ENCODE measurements around the gene ASMT. TPM values are rescaled to one million over a fixed set of nuclear protein-coding genes. Genes with fewer than 3 reads are reported as not detected.
A peak's percentile ranks its signal among the peaks of the same experiment; 100 is the strongest.

ASMT gene
- total and polyA plus RNA-seq, 2 donors (not counting 1 experiment from before 2014, with no cell fraction given): not detected

DNA sequence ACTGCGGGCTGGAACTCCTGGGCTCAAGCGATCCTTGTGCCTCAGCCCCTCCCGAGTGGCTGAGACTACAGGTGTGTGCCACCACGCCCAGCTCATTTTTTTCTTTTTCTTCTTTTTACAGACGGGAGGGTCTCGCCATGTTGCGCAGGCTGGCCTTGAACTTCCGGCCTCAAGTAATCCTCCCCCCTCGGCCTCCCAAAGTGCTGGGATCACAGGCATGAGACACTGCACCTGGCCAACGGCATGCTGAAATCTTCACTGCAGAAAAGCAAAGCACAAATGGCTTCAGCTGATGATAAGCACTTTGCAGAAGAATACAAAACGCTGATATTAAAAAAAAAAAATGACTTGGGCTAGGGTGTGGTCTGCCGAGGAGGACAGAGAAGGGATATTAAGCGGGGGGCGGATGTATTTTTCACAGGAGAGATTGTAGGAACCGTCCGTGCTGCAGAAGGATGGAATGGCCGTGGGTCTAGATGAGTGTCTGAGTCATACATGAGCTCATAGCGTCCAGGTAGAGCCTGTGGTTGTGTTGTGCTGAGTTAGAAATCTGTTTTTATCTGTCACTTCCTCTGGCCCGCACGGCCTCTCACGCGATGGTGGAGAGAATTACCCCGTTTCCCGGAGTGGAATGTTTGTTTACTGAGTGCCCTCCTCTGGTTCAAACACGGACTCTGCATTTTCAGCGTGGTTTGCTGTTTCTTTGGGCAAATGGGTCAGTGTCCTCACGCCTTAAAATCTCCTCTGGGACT is 32.0 kb upstream of the ASMT start:
- H3K9me3 ChIP-seq (ENCODE audit: control insufficient read depth, insufficient read depth, low read depth, low read length): no peaks in the 10 kb centered on the region
- H3K9ac ChIP-seq (ENCODE audit: insufficient read depth, low read length): no peak overlapping the region
- H2AFZ ChIP-seq (ENCODE audit: low read length): no peak overlapping the region
- no peaks in the 10 kb centered on the region for H3K79me2 ChIP-seq (ENCODE audit: control insufficient read depth, insufficient read depth, low read length)
- H3K27ac ChIP-seq (ENCODE audit: insufficient read depth, low read length): no peak overlapping the region
- H3K36me3 ChIP-seq (ENCODE audit: control insufficient read depth, insufficient read depth, low read length): no peaks in the 10 kb centered on the region
- no peaks in the 10 kb centered on the region for H4K20me1 ChIP-seq (ENCODE audit: control insufficient read depth, extremely low read depth, insufficient read depth, low read length)
- no peaks in the 10 kb centered on the region for H3K27me3 ChIP-seq (ENCODE audit: control insufficient read depth, insufficient read depth, low read length)
- no peaks in the 10 kb centered on the region for H3K4me1 ChIP-seq (ENCODE audit: control insufficient read depth, extremely low read depth, insufficient read depth, low read length)
- H3K4me3 ChIP-seq (replicated peaks in 1 of 4; ENCODE audit: control extremely low read depth in 1 of 4, insufficient read depth in 1 of 4, low read depth in 3 of 4, low read length in 4 of 4): no peak overlapping the region
- H3K4me2 ChIP-seq (ENCODE audit: extremely low read depth, insufficient read depth, low read length): no peak overlapping the region
- DNase-seq (ENCODE audit: low read depth in 2 of 2): peak in 1 of 2 donors; percentile 25
- TF ChIP-seq EZH2 (IDR thresholded peaks at IDR 0.05; ENCODE audit: low read length, missing control alignments): no peak
- TF ChIP-seq, protein P1, sequence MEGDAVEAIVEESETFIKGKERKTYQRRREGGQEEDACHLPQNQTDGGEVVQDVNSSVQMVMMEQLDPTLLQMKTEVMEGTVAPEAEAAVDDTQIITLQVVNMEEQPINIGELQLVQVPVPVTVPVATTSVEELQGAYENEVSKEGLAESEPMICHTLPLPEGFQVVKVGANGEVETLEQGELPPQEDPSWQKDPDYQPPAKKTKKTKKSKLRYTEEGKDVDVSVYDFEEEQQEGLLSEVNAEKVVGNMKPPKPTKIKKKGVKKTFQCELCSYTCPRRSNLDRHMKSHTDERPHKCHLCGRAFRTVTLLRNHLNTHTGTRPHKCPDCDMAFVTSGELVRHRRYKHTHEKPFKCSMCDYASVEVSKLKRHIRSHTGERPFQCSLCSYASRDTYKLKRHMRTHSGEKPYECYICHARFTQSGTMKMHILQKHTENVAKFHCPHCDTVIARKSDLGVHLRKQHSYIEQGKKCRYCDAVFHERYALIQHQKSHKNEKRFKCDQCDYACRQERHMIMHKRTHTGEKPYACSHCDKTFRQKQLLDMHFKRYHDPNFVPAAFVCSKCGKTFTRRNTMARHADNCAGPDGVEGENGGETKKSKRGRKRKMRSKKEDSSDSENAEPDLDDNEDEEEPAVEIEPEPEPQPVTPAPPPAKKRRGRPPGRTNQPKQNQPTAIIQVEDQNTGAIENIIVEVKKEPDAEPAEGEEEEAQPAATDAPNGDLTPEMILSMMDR (conservative IDR thresholded peaks at IDR 0.05 in 1 of 2, IDR thresholded peaks at IDR 0.05 in 1 of 2; ENCODE audit: low read depth in 1 of 2, low read length in 2 of 2): no peak

DNA sequence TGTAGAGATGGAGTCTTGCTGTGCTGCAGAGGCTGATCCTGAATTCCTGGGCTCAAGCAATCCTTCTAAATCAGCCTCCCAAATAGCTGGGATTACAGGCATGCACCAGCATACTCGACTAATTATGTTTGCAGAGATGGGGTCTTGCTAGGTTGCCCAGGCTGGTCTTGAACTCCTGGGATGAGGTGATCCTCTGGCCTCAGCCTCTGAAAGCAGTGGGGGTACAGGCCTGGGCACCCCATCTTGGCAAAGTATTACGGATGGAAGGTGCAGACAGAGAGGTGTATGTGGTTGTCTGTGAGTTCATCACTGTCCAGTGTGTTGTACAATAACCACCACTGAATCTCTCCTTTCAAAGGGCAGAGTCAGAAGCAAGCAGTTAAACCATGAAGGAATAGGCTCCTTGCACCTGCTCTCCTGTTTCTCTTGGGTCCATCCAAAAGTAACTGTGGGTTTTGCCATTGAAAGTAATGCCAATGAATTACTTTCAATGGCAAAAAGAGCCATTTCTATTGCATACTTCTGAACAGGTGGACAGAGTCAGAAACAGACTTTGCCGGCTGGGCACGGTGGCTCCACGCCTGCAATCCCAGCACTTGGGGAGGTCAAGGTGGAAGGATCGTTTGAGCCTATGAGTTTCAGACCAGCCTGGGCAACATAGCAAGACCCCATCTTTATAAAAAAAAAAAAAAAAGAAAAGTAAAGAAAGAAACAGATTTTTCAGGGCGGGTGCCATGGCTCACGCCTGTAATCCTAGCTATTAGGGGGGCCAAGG is 30.4 kb upstream of the ASMT start:
- H3K36me3 ChIP-seq (ENCODE audit: control insufficient read depth, insufficient read depth, low read length): no peaks in the 10 kb centered on the region
- H3K27me3 ChIP-seq (ENCODE audit: control insufficient read depth, insufficient read depth, low read length): no peaks in the 10 kb centered on the region
- no peaks in the 10 kb centered on the region for H3K79me2 ChIP-seq (ENCODE audit: control insufficient read depth, insufficient read depth, low read length)
- no peak overlapping the region for H3K9ac ChIP-seq (ENCODE audit: insufficient read depth, low read length)
- H4K20me1 ChIP-seq (ENCODE audit: control insufficient read depth, extremely low read depth, insufficient read depth, low read length): no peaks in the 10 kb centered on the region
- no peak for DNase-seq (ENCODE audit: low read depth in 2 of 2)
- H3K27ac ChIP-seq (ENCODE audit: insufficient read depth, low read length): no peak overlapping the region
- no peak overlapping the region for H2AFZ ChIP-seq (ENCODE audit: low read length)
- no peak overlapping the region for H3K4me2 ChIP-seq (ENCODE audit: extremely low read depth, insufficient read depth, low read length)
- TF ChIP-seq, protein P1 (conservative IDR thresholded peaks at IDR 0.05 in 1 of 2, IDR thresholded peaks at IDR 0.05 in 1 of 2; ENCODE audit: low read depth in 1 of 2, low read length in 2 of 2): no peak
- no peak for TF ChIP-seq EZH2 (IDR thresholded peaks at IDR 0.05; ENCODE audit: low read length, missing control alignments)
- H3K9me3 ChIP-seq (ENCODE audit: control insufficient read depth, insufficient read depth, low read depth, low read length): no peaks in the 10 kb centered on the region
- H3K4me3 ChIP-seq (replicated peaks in 1 of 4; ENCODE audit: control extremely low read depth in 1 of 4, insufficient read depth in 1 of 4, low read depth in 3 of 4, low read length in 4 of 4): no peak overlapping the region
- H3K4me1 ChIP-seq (ENCODE audit: control insufficient read depth, extremely low read depth, insufficient read depth, low read length): no peaks in the 10 kb centered on the region

DNA sequence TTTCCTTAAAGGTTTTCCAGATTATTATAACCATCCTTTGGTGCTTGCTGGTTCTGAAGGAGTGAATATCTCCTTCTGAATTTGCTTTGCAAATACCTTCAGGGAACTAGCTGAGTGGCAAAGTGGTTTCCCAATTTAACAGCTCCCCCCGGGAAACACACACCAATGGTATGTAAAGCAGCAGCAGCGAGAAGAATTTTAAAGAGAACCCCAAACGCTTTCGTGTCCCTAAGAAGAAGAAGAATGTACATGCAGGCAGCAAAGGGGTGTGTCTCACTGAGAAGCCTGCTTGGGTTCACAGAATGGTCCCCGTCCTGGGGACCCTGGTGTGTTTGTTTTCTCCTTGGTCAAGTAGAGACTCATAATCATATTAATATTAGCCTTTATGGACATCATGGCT is 27.7 kb upstream of the ASMT start:
- no peaks in the 10 kb centered on the region for H3K27me3 ChIP-seq (ENCODE audit: control insufficient read depth, insufficient read depth, low read length)
- no peak for DNase-seq (ENCODE audit: low read depth in 2 of 2)
- no peak overlapping the region for H2AFZ ChIP-seq (ENCODE audit: low read length)

More for the DNA sequence above, 27.7 kb upstream of the ASMT start:
- Histone ChIP-seq H3K4me2 (ENCODE audit: extremely low read depth, insufficient read depth, low read length) (no peak overlapping the region), H3K9ac (ENCODE audit: insufficient read depth, low read length) (no peak overlapping the region), H3K36me3 (ENCODE audit: control insufficient read depth, insufficient read depth, low read length) (no peaks in the 10 kb centered on the region), H3K4me1 (ENCODE audit: control insufficient read depth, extremely low read depth, insufficient read depth, low read length) (no peaks in the 10 kb centered on the region), H3K27ac (ENCODE audit: insufficient read depth, low read length) (no peak overlapping the region), H3K79me2 (ENCODE audit: control insufficient read depth, insufficient read depth, low read length) (peaks cover 5% of the 10 kb centered on the region), H4K20me1 (ENCODE audit: control insufficient read depth, extremely low read depth, insufficient read depth, low read length) (no peaks in the 10 kb centered on the region), H3K9me3 (ENCODE audit: control insufficient read depth, insufficient read depth, low read depth, low read length) (no peaks in the 10 kb centered on the region), H3K4me3 (replicated peaks in 1 of 4; ENCODE audit: control extremely low read depth in 1 of 4, insufficient read depth in 1 of 4, low read depth in 3 of 4, low read length in 4 of 4) (no peak overlapping the region)
- no peak for TF ChIP-seq EZH2 (IDR thresholded peaks at IDR 0.05; ENCODE audit: low read length, missing control alignments)
- TF ChIP-seq, protein P1 (conservative IDR thresholded peaks at IDR 0.05 in 1 of 2, IDR thresholded peaks at IDR 0.05 in 1 of 2; ENCODE audit: low read depth in 1 of 2, low read length in 2 of 2): no peak

Measured in fibroblast of lung (primary cell).